GM23338 (cell line): ENCODE results near the gene GADL1. TPM values are rescaled to one million over a fixed set of nuclear protein-coding genes. Genes with fewer than 3 reads are reported as not detected.

Experiments
- ATAC-seq: fragments of 200-7000 bp; cut with Tn5 transposase; 3 replicates; pipeline ENCODE4 v1.9.1; 2020
- DNase-seq: peaks from one replicate; pipeline ENCODE4 v3.0.0-alpha.2; 2015; ENCODE audit warnings: low spot score
- H2AFZ ChIP-seq: fragments of 200-600 bp; sonication (generic); 2 replicates; pipeline ENCODE4 v1.8.0; 2016; ENCODE audit warnings: antibody characterized with exemption, mild to moderate bottlenecking, moderate library complexity
- H3F3A ChIP-seq: fragments of 200-600 bp; sonication (generic); replicated peaks from 2 replicates; pipeline ENCODE4 v1.8.0; 2017; ENCODE audit warnings: antibody characterized with exemption, mixed run types, low read depth
- H3K27ac ChIP-seq: fragments of 200-600 bp; sonication (generic); 2 replicates; pipeline ENCODE4 v1.6.1; 2016; ENCODE audit warnings: low read depth
- H3K27me3 ChIP-seq: fragments of 200-600 bp; sonication (generic); 2 replicates; pipeline ENCODE4 v1.8.0; 2016; ENCODE audit warnings: mild to moderate bottlenecking, mixed run types, moderate library complexity; ENCODE audit not compliant: insufficient read depth
- H3K36me3 ChIP-seq: fragments of 200-600 bp; sonication (generic); 2 replicates; pipeline ENCODE4 v1.8.0; 2016; ENCODE audit warnings: mild to moderate bottlenecking; ENCODE audit not compliant: insufficient read depth
- H3K4me1 ChIP-seq: fragments of 200-600 bp; sonication (generic); 2 replicates; pipeline ENCODE4 v1.8.0; 2016; ENCODE audit warnings: mild to moderate bottlenecking, moderate library complexity; ENCODE audit not compliant: insufficient read depth
- H3K4me2 ChIP-seq: fragments of 200-600 bp; sonication (generic); 2 replicates; pipeline ENCODE4 v1.7.1; 2017; ENCODE audit warnings: mixed run types
- H3K4me3 ChIP-seq: fragments of 200-600 bp; sonication (generic); 2 replicates; pipeline ENCODE4 v1.6.1; 2016; ENCODE audit warnings: mixed run types
- H3K79me2 ChIP-seq: fragments of 200-600 bp; sonication (generic); replicated peaks from 2 replicates; pipeline ENCODE4 v1.8.0; 2017; ENCODE audit warnings: mild to moderate bottlenecking; ENCODE audit not compliant: insufficient read depth
- H3K9me2 ChIP-seq: fragments of 200-600 bp; sonication (generic); 2 replicates; pipeline ENCODE4 v1.8.0; 2017; ENCODE audit not compliant: insufficient read depth
- H4K20me1 ChIP-seq: fragments of 200-600 bp; sonication (generic); replicated peaks from 2 replicates; pipeline ENCODE4 v1.8.0; 2017; ENCODE audit warnings: mild to moderate bottlenecking; ENCODE audit not compliant: insufficient read depth
- H3K27ac Mint-ChIP-seq: 2 replicates; pipeline ENCODE4 v1.8.0; 2020; ENCODE audit warnings: inconsistent platforms, mild to moderate bottlenecking, moderate library complexity, mixed read lengths
- H3K27me3 Mint-ChIP-seq: 3 replicates; pipeline ENCODE4 v1.8.0; 2022; ENCODE audit warnings: low read depth, mild to moderate bottlenecking, moderate library complexity, mixed read lengths, inconsistent platforms; ENCODE audit not compliant: insufficient read depth, poor library complexity
- H3K36me3 Mint-ChIP-seq: 3 replicates; pipeline ENCODE4 v1.8.0; 2021; ENCODE audit warnings: low read depth, mild to moderate bottlenecking, inconsistent platforms, moderate library complexity, mixed read lengths
- H3K4me1 Mint-ChIP-seq: 3 replicates; pipeline ENCODE4 v1.8.0; 2020; ENCODE audit warnings: mild to moderate bottlenecking, inconsistent platforms, mixed read lengths
- H3K4me3 Mint-ChIP-seq: 3 replicates; pipeline ENCODE4 v1.8.0; 2021; ENCODE audit warnings: moderate library complexity, mild to moderate bottlenecking, inconsistent platforms, mixed read lengths
- H3K9me3 Mint-ChIP-seq: 3 replicates; pipeline ENCODE4 v1.8.0; 2020; ENCODE audit warnings: moderate library complexity, mild to moderate bottlenecking, inconsistent platforms, mixed read lengths
- EZH2 ChIP-seq: fragments of 200-600 bp; sonication (generic); IDR thresholded peaks from one replicate; pipeline ENCODE4 v1.8.0; 2017; ENCODE audit warnings: antibody characterized with exemption, mild to moderate bottlenecking, low read depth; ENCODE audit not compliant: unreplicated experiment
- NANOG ChIP-seq: IDR thresholded peaks from 2 replicates; pipeline ENCODE4 v1.6.1; 2016; ENCODE audit warnings: antibody characterized with exemption, borderline replicate concordance
- STAT1 ChIP-seq: IDR thresholded peaks from one replicate; pipeline ENCODE4 v1.6.1; 2016; ENCODE audit warnings: antibody characterized with exemption; ENCODE audit not compliant: unreplicated experiment
- ZNF114 ChIP-seq: fragments of 250-450 bp; sonication (Bioruptor Pico); IDR thresholded peaks from 2 replicates; pipeline ENCODE4 v1.5.0; 2020; ENCODE audit warnings: mild to moderate bottlenecking, moderate library complexity
- ZNF331 ChIP-seq: fragments of 250-450 bp; sonication (Bioruptor Pico); IDR thresholded peaks from 2 replicates; pipeline ENCODE4 v1.5.0; 2020; ENCODE audit warnings: low read depth, mild to moderate bottlenecking, moderate library complexity
- polyA plus RNA-seq: library from polyadenylated mRNA; unstranded; fragments of >200 nt; fragmentation: Nextera tagmentation; extraction: Ambion mirVana; gene quantifications from 2 replicates; pipeline ENCODE4 v1.2.1, GENCODE V29; 2016
- total RNA-seq: library from RNA; depleted of rRNA; stranded (reverse); fragments of >200 nt; shearing (Covaris generic); gene quantifications from 2 replicates; pipeline ENCODE4 v1.2.3, GENCODE V29; 2014
- TF ChIP-seq, protein P1 (sequence below): fragments of 250-450 bp; sonication (Bioruptor Pico); IDR thresholded peaks from 2 replicates; pipeline ENCODE4 v1.5.0; 2020; ENCODE audit warnings: mild to moderate bottlenecking, moderate library complexity
- TF ChIP-seq, protein P2 (sequence below): IDR thresholded peaks from 2 replicates; pipeline ENCODE4 v1.6.1; 2016; ENCODE audit warnings: antibody characterized with exemption
- TF ChIP-seq, protein P3 (sequence below), 2 experiments: fragments of 200-600 bp in 1 of 2; sonication (generic) in 1 of 2; conservative IDR thresholded peaks; 2 replicates each; pipeline versions ENCODE4 v1.5.1 to v1.6.1; 2016 to 2017; ENCODE audit warnings: antibody characterized with exemption in 2 of 2, low read depth in 2 of 2, mild to moderate bottlenecking in 2 of 2, moderate library complexity in 1 of 2

The GADL1 gene
- total and polyA plus RNA-seq, 2 experiments from 2014 or later = 0.35 to 0.50 TPM

DNA sequence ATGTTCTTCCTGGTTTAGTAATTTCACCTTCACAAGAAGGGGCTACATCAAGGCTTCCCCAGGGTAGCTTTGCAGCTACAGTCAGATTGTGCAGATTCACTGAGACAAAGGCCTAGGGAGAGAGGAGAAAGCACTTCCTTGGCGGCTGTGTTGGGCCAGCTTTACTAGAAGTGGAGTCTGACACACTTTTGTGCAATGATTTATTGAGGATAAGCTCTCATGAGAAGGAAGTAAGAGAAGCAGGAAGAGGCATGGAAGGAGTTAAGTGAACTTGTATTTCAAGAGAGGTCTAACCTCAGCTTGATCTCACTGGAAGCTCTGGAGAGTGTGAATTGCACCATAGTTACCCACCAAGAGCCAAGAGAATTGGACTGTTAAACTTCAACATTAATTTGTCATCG is 209.2 kb downstream of the GADL1 start (continued):
- TF ChIP-seq, protein P1, sequence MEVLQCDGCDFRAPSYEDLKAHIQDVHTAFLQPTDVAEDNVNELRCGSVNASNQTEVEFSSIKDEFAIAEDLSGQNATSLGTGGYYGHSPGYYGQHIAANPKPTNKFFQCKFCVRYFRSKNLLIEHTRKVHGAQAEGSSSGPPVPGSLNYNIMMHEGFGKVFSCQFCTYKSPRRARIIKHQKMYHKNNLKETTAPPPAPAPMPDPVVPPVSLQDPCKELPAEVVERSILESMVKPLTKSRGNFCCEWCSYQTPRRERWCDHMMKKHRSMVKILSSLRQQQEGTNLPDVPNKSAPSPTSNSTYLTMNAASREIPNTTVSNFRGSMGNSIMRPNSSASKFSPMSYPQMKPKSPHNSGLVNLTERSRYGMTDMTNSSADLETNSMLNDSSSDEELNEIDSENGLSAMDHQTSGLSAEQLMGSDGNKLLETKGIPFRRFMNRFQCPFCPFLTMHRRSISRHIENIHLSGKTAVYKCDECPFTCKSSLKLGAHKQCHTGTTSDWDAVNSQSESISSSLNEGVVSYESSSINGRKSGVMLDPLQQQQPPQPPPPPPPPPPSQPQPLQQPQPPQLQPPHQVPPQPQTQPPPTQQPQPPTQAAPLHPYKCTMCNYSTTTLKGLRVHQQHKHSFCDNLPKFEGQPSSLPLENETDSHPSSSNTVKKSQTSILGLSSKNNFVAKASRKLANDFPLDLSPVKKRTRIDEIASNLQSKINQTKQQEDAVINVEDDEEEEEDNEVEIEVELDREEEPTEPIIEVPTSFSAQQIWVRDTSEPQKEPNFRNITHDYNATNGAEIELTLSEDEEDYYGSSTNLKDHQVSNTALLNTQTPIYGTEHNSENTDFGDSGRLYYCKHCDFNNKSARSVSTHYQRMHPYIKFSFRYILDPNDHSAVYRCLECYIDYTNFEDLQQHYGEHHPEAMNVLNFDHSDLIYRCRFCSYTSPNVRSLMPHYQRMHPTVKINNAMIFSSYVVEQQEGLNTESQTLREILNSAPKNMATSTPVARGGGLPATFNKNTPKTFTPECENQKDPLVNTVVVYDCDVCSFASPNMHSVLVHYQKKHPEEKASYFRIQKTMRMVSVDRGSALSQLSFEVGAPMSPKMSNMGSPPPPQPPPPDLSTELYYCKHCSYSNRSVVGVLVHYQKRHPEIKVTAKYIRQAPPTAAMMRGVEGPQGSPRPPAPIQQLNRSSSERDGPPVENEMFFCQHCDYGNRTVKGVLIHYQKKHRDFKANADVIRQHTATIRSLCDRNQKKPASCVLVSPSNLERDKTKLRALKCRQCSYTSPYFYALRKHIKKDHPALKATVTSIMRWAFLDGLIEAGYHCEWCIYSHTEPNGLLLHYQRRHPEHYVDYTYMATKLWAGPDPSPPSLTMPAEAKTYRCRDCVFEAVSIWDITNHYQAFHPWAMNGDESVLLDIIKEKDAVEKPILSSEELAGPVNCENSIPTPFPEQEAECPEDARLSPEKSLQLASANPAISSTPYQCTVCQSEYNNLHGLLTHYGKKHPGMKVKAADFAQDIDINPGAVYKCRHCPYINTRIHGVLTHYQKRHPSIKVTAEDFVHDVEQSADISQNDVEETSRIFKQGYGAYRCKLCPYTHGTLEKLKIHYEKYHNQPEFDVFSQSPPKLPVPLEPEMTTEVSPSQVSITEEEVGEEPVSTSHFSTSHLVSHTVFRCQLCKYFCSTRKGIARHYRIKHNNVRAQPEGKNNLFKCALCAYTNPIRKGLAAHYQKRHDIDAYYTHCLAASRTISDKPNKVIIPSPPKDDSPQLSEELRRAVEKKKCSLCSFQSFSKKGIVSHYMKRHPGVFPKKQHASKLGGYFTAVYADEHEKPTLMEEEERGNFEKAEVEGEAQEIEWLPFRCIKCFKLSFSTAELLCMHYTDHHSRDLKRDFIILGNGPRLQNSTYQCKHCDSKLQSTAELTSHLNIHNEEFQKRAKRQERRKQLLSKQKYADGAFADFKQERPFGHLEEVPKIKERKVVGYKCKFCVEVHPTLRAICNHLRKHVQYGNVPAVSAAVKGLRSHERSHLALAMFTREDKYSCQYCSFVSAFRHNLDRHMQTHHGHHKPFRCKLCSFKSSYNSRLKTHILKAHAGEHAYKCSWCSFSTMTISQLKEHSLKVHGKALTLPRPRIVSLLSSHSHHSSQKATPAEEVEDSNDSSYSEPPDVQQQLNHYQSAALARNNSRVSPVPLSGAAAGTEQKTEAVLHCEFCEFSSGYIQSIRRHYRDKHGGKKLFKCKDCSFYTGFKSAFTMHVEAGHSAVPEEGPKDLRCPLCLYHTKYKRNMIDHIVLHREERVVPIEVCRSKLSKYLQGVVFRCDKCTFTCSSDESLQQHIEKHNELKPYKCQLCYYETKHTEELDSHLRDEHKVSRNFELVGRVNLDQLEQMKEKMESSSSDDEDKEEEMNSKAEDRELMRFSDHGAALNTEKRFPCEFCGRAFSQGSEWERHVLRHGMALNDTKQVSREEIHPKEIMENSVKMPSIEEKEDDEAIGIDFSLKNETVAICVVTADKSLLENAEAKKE = no peak
- TF ChIP-seq, protein P2, sequence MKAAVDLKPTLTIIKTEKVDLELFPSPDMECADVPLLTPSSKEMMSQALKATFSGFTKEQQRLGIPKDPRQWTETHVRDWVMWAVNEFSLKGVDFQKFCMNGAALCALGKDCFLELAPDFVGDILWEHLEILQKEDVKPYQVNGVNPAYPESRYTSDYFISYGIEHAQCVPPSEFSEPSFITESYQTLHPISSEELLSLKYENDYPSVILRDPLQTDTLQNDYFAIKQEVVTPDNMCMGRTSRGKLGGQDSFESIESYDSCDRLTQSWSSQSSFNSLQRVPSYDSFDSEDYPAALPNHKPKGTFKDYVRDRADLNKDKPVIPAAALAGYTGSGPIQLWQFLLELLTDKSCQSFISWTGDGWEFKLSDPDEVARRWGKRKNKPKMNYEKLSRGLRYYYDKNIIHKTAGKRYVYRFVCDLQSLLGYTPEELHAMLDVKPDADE = no peak
- TF ChIP-seq ZNF114 = no peak
- no peak for TF ChIP-seq NANOG
- TF ChIP-seq EZH2 = no peak

DNA sequence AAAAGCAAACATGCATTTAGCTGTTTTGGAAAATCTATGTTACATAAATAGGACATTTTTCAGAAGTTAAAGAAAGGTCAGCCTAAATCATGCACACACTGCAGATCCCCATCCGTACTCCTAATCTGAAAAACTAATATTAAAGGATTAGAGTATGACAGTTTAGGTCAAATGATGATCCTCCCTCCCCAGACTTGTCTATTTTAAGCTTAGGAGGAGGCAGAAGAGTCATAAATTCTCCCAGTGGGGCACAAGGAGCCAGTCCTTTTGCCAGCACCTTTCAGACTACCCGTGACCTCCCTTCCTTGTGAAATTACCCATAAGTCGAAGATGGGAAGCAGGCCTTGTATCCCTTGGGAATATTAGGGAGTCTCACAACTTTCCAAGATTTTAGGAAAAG is 210.1 kb downstream of the GADL1 start:
- Mint-ChIP-seq H3K27ac (no peak overlapping the region), H3K36me3 (peaks cover 27% of the 10 kb centered on the region), H3K27me3 (peaks cover 6% of the 10 kb centered on the region), H3K9me3 (no peaks in the 10 kb centered on the region), H3K4me3 (no peak overlapping the region), H3K4me1 (peaks cover 35% of the 10 kb centered on the region)
- Histone ChIP-seq H3K27ac (no peak overlapping the region), H3K9me2 (0 out of 2 replicates have a peak, but pooled peaks cover 5% of the 10 kb centered on the region), H3K4me2 (no peak overlapping the region), H3K4me3 (no peak overlapping the region), H4K20me1 (no peaks in the 10 kb centered on the region), H3K36me3 (peaks cover 2% of the 10 kb centered on the region; the same call in 1 of the 2 replicates), H3F3A (no peaks in the 10 kb centered on the region), H3K27me3 (no peaks in the 10 kb centered on the region), H2AFZ (no peak overlapping the region), H3K79me2 (0 out of 2 replicates have a peak, but pooled peaks cover 14% of the 10 kb centered on the region), H3K4me1 (peaks cover 12% of the 10 kb centered on the region)
- ATAC-seq = no peak
- TF ChIP-seq, protein P3, sequence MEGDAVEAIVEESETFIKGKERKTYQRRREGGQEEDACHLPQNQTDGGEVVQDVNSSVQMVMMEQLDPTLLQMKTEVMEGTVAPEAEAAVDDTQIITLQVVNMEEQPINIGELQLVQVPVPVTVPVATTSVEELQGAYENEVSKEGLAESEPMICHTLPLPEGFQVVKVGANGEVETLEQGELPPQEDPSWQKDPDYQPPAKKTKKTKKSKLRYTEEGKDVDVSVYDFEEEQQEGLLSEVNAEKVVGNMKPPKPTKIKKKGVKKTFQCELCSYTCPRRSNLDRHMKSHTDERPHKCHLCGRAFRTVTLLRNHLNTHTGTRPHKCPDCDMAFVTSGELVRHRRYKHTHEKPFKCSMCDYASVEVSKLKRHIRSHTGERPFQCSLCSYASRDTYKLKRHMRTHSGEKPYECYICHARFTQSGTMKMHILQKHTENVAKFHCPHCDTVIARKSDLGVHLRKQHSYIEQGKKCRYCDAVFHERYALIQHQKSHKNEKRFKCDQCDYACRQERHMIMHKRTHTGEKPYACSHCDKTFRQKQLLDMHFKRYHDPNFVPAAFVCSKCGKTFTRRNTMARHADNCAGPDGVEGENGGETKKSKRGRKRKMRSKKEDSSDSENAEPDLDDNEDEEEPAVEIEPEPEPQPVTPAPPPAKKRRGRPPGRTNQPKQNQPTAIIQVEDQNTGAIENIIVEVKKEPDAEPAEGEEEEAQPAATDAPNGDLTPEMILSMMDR (conservative IDR thresholded peaks at IDR 0.05; ENCODE audit: low read depth in 2 of 2) = no peak
- TF ChIP-seq ZNF331 (CRISPR knock-in tag) (no peak), NANOG (no peak), STAT1 (no peak)
- TF ChIP-seq, protein P2 = no peak
- DNase-seq = no peak
